Measurements from ENCODE around the gene NDUFB10. TPM values are rescaled to one million over a fixed set of nuclear protein-coding genes. Genes with fewer than 3 reads are reported as not detected.

NDUFB10 gene
- total RNA-seq, 1 experiment from 2014 or later = 305 TPM

DNA sequence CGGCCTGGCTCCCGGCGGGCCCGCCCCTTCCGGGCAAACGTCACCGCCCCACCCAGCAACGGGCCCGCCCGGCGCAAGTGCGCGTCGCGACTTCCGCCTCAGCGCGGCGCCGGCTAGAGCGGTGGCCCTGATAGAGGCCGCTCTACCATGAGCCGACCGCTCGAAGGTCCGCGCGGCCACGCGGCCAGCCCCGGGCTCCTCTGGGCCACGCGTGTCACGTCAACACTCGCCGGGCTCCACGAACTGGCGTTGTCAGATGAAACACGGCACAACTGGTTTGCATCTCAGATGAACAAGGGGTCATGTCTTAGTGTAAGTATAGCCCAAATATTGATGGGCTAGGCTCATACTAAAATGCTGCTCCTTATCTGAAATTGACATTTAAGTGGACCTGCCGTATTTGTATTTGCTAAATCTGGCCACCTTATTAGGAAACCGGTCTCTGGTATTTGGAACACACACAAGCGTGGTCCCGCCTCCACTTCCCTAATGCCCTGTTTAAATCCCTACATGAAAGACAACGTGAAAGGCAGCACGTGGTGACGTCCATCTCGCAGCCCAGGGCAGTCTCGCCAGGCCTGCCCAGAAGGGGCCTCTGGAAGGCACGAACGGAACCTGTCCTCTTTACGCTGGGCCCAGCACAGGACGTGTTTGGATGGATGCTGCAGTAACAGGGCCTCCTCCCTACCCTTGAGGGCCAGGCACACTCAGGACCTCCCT, 50.6 kb downstream of the NDUFB10 start, which contains the start of gene ZNF598:
ZNF598 (minus strand) TSS at position 31 of the 720 bp plus-strand sequence.
- DNase-seq = peak; percentile 99
- Histone ChIP-seq H3K4me3 (ENCODE audit: insufficient read depth, low read depth, low read length) (peak within 1 kb of the TSS; percentile 76), H3K36me3 (replicated peaks; ENCODE audit: control insufficient read depth, insufficient read depth, low read length) (0 out of 2 replicates have a peak, but pooled peaks cover 1% of the 10 kb centered on the region), H3K27me3 (ENCODE audit: control insufficient read depth, insufficient read depth, low read length) (no peaks in the 10 kb centered on the region)

Other genes starting within 250 kb of the NDUFB10 start
- gene NME3, start 188.0 kb upstream of the NDUFB10 start, total RNA-seq (2014; rRNA removed; shearing (Covaris generic)) = 147 and 179 TPM in 2 replicates
- gene EME2, start 186.7 kb upstream of the NDUFB10 start, total RNA-seq (2014; rRNA removed; shearing (Covaris generic)) = 12.7 and 15.3 TPM in 2 replicates
- gene MRPS34, start 186.4 kb upstream of the NDUFB10 start, total RNA-seq (2014; rRNA removed; shearing (Covaris generic)) = 304 and 324 TPM in 2 replicates
- gene SPSB3, start 177.0 kb upstream of the NDUFB10 start, total RNA-seq (2014; rRNA removed; shearing (Covaris generic)) = 43.3 and 60.4 TPM in 2 replicates
- 138 and 152 TPM in 2 replicates for gene NUBP2, start 176.6 kb upstream of the NDUFB10 start, total RNA-seq (2014; rRNA removed; shearing (Covaris generic))
- not detected in 2 replicates for gene IGFALS, start 165.8 kb upstream of the NDUFB10 start, total RNA-seq (2014; rRNA removed; shearing (Covaris generic))
- gene HAGH, start 132.7 kb upstream of the NDUFB10 start, total RNA-seq (2014; rRNA removed; shearing (Covaris generic)) = 45.6 and 51.8 TPM in 2 replicates
- 18.2 and 26.1 TPM in 2 replicates for gene FAHD1, start 132.3 kb upstream of the NDUFB10 start, total RNA-seq (2014; rRNA removed; shearing (Covaris generic))
- gene MEIOB, start 87.4 kb upstream of the NDUFB10 start, total RNA-seq (2014; rRNA removed; shearing (Covaris generic)) = 6.4 and 7.9 TPM in 2 replicates
- not detected in 2 replicates for gene HS3ST6, start 41.1 kb upstream of the NDUFB10 start, total RNA-seq (2014; rRNA removed; shearing (Covaris generic))
- 13.2 and 16.1 TPM in 2 replicates for gene MSRB1, start 16.3 kb upstream of the NDUFB10 start, total RNA-seq (2014; rRNA removed; shearing (Covaris generic))
- 0.44 TPM in 1 of 2 replicates, not detected in the other for gene RPL3L, start 4.8 kb upstream of the NDUFB10 start, total RNA-seq (2014; rRNA removed; shearing (Covaris generic))
- gene RPS2, start 5.3 kb downstream of the NDUFB10 start, total RNA-seq (2014; rRNA removed; shearing (Covaris generic)) = 4,719 and 5,018 TPM in 2 replicates
- not detected in 2 replicates for gene RNF151, start 7.3 kb downstream of the NDUFB10 start, total RNA-seq (2014; rRNA removed; shearing (Covaris generic))
- 91.7 and 104 TPM in 2 replicates for gene TBL3, start 12.5 kb downstream of the NDUFB10 start, total RNA-seq (2014; rRNA removed; shearing (Covaris generic))
- gene NOXO1, start 21.9 kb downstream of the NDUFB10 start, total RNA-seq (2014; rRNA removed; shearing (Covaris generic)) = 1.3 TPM in 1 of 2 replicates, not detected in the other
- gene GFER, start 24.7 kb downstream of the NDUFB10 start, total RNA-seq (2014; rRNA removed; shearing (Covaris generic)) = 75.1 and 77.8 TPM in 2 replicates
- gene SYNGR3, start 30.4 kb downstream of the NDUFB10 start, total RNA-seq (2014; rRNA removed; shearing (Covaris generic)) = 38.6 and 60.0 TPM in 2 replicates
- 28.4 and 30.8 TPM in 2 replicates for gene ZNF598, start 50.3 kb downstream of the NDUFB10 start, total RNA-seq (2014; rRNA removed; shearing (Covaris generic))
- gene NPW, start 60.2 kb downstream of the NDUFB10 start, total RNA-seq (2014; rRNA removed; shearing (Covaris generic)) = 2.0 and 2.3 TPM in 2 replicates
- gene NHERF2, start 67.4 kb downstream of the NDUFB10 start, total RNA-seq (2014; rRNA removed; shearing (Covaris generic)) = 14.0 and 17.1 TPM in 2 replicates
- 104 and 108 TPM in 2 replicates for gene NTHL1, start 88.3 kb downstream of the NDUFB10 start, total RNA-seq (2014; rRNA removed; shearing (Covaris generic))
- 37.6 and 42.6 TPM in 2 replicates for gene TSC2, start 88.4 kb downstream of the NDUFB10 start, total RNA-seq (2014; rRNA removed; shearing (Covaris generic))
- gene PKD1, start 176.4 kb downstream of the NDUFB10 start, total RNA-seq (2014; rRNA removed; shearing (Covaris generic)) = 45.6 and 64.4 TPM in 2 replicates
- 9.2 and 10.7 TPM in 2 replicates for gene RAB26, start 189.1 kb downstream of the NDUFB10 start, total RNA-seq (2014; rRNA removed; shearing (Covaris generic))
- gene TRAF7, start 196.2 kb downstream of the NDUFB10 start, total RNA-seq (2014; rRNA removed; shearing (Covaris generic)) = 147 and 153 TPM in 2 replicates
- gene CASKIN1, start 237.1 kb downstream of the NDUFB10 start, total RNA-seq (2014; rRNA removed; shearing (Covaris generic)) = 1.5 and 2.0 TPM in 2 replicates
- gene MLST8, start 245.9 kb downstream of the NDUFB10 start, total RNA-seq (2014; rRNA removed; shearing (Covaris generic)) = 25.4 and 28.6 TPM in 2 replicates

Measured in H7 (cell line).